Muscle of back (tissue), 11 donors: ENCODE data around the gene ASXL3. TPM values are rescaled to one million over a fixed set of nuclear protein-coding genes. Genes with fewer than 3 reads are reported as not detected.

Experiments used
- DNase-seq, 3 donors: peaks; one replicate each; pipeline versions ENCODE4 v3.0.0 to v3.0.0-alpha.2; 2013
- polyA plus RNA-seq, 10 donors: library from polyadenylated mRNA; unstranded; fragments of 120-200 nt; gene quantifications; one replicate each; pipeline ENCODE4 v1.2.1, GENCODE V29; 2013; ENCODE audit not compliant: insufficient read length in 10 of 10

ASXL3 gene
- polyA plus RNA-seq, 10 donors: 4.1 to 6.4 (median 4.5) TPM

GRCh38 chr18:33717339-33717738, 139.3 kb downstream of the ASXL3 start:
- no peak for DNase-seq

- peak in 1 of 3 donors; percentile 29 for DNase-seq
Observed at GRCh38 chr18:33720133-33720532, 142.1 kb downstream of the ASXL3 start.

GRCh38 chr18:33729556-33729955, 151.5 kb downstream of the ASXL3 start:
- DNase-seq: no peak

GRCh38 chr18:33733376-33733775, 155.4 kb downstream of the ASXL3 start:
- no peak for DNase-seq

GRCh38 chr18:33735428-33735827, 157.4 kb downstream of the ASXL3 start:
- no peak for DNase-seq

- DNase-seq: no peak
Observed at GRCh38 chr18:33741760-33742159, 163.7 kb downstream of the ASXL3 start.

GRCh38 chr18:33744032-33744697, 166.1 kb downstream of the ASXL3 start:
- no peak for DNase-seq

- no peak for DNase-seq
Observed at GRCh38 chr18:33745151-33745795, 167.3 kb downstream of the ASXL3 start.

GRCh38 chr18:33745871-33746545, 168.0 kb downstream of the ASXL3 start:
- no peak for DNase-seq

- peak in 1 of 3 donors; percentile 67 for DNase-seq
Observed at GRCh38 chr18:33749834-33750233, 171.8 kb downstream of the ASXL3 start.

- DNase-seq: peak in 2 of 3 donors; percentile 10 to 62
Observed at GRCh38 chr18:33750366-33750765, 172.3 kb downstream of the ASXL3 start.

GRCh38 chr18:33751613-33752221, 173.7 kb downstream of the ASXL3 start:
- DNase-seq: peak in 2 of 3 donors; percentile 21 to 48

- no peak for DNase-seq
Observed at GRCh38 chr18:33755391-33755790, 177.4 kb downstream of the ASXL3 start.

GRCh38 chr18:33755931-33756560, 178.0 kb downstream of the ASXL3 start:
- peak in 2 of 3 donors; percentile 35 to 80 for DNase-seq

- DNase-seq: peak in 1 of 3 donors; percentile 14
Observed at GRCh38 chr18:33757037-33757436, 179.0 kb downstream of the ASXL3 start.

GRCh38 chr18:33761363-33761762, 183.3 kb downstream of the ASXL3 start:
- peak; percentile 30 to 60 (median 46) for DNase-seq

GRCh38 chr18:33781429-33781828, 203.4 kb downstream of the ASXL3 start:
- DNase-seq: peak in 2 of 3 donors; percentile 13 to 20
